GM21576 (cell line): ENCODE results near the gene TNS3.
A peak's percentile ranks its signal among the peaks of the same experiment; 100 is the strongest.

ENCODE experiments used
- ATAC-seq: cut with Tn5 transposase; IDR thresholded peaks from one replicate; pipeline ENCODE4 v1.9.1; 2021; ENCODE audit warnings: mild to moderate bottlenecking, moderate library complexity; ENCODE audit not compliant: unreplicated experiment

Gene TNS3

GRCh38 chr7:47583739-47584535, 2.0 kb upstream of the TNS3 start:
- no peak for ATAC-seq

DNA sequence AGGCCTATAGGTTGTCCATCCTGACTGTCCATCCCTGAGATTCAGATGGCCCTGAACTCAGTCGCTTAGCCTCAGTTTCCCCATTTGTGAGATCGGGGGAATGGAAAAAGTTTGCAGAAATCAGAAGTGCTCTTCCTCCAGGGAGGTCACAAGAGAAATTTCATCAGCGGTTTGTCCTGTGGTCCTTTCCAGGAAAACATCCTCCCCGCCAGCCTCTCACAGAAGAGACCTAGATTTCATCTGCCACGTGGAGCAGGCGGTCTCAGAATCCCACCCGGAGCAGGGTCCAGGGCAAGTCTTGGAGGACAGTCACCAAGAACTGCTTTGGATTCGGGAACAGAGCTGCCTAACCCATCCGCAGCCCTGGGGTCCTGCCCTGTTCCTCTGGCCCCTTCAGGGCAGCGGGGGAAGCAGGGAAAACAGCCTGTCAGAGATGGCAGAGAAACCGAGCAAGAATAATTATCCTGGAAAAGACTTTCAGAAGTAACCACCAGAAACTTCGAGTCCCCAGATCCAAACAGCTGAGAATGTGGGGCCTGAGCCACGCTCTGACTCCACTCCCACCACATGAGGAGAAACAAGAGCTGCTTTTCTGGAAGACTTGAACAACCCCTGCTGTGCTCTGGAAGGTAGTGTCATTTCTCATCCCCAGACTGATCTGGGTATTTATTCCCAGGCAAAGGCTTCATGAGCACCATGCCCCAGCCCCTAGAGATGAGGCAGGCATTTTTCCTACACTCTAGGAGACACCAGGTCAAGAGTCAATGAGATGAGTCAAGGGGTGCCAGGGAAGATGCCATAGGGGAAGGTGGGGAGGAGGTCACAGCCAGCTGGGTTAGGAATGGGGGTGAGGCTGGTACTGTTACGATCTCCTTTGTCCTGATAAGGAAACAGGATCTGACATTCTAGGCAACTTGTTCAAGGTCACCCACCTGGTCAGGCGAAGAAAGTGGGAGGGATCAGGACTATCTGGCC, 1.1 kb upstream of the TNS3 start:
- no peak for ATAC-seq

DNA sequence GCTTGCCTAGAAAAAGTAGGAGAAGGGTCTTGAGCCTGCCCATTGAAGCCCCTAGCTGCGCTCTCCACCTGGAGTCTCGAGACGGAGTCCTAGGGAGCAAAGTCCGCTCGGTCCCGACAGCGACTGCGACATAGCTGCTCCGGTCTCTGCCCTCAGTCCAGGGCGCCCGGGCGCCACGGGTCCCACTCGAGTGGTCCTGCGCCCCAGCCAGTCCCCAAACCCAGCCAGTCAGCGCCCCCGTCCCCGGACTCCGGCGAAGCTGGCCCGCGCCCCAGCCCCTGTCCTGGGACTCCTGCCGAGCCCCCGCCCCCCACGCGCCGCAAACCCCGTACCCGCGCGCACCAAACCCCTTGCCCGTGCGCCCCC, 490 bp downstream of the TNS3 start:
- no peak for ATAC-seq

GRCh38 chr7:47580811-47581331, 1.0 kb downstream of the TNS3 start:
- ATAC-seq: no peak

DNA sequence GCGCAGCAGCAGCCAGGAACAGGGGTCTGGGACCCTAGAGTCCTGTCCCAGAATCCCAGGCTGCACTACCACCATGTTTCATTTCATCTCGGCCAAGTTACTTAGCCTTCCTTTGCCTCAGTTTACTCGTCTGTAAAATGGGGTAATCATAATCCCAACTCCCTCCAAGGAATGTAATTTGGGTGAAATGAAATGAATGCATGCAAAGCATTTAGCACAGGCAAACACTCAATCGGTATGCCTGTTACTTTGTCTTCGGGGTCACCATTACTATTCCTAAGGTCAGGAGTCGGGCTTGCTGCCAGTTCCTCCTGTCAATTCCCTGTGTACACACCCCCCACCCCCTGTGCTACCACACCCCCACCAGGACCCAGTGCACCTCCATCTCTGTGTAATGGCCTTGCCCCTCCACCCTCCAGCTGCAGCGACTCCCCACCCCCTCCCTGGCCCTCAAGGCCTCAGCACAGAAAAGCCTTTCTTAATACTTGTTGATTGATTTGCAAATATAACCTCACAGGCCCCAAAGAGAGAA, 1.7 kb downstream of the TNS3 start:
- no peak for ATAC-seq

DNA sequence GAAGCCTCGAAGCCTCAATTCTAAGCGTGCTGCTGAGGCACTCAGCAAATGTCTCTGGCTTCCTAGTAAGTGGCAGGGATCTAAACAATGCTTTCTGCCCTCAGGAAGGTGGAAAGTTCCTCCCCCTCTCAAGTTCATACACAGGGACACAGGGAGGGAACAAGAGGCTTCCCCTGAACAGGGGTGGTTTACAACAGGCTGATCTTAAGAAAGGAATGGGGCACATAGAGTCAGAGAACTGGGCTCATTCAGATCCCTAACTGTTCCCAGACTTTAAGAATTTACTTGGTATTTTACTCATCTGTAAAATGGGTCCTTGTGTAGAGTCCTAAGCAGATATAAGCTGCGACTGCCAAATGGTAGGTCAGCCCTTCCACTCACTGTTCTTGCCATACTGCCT, 2.5 kb downstream of the TNS3 start:
- ATAC-seq: no peak

GRCh38 chr7:47578579-47579270, 3.2 kb downstream of the TNS3 start:
- ATAC-seq: no peak

DNA sequence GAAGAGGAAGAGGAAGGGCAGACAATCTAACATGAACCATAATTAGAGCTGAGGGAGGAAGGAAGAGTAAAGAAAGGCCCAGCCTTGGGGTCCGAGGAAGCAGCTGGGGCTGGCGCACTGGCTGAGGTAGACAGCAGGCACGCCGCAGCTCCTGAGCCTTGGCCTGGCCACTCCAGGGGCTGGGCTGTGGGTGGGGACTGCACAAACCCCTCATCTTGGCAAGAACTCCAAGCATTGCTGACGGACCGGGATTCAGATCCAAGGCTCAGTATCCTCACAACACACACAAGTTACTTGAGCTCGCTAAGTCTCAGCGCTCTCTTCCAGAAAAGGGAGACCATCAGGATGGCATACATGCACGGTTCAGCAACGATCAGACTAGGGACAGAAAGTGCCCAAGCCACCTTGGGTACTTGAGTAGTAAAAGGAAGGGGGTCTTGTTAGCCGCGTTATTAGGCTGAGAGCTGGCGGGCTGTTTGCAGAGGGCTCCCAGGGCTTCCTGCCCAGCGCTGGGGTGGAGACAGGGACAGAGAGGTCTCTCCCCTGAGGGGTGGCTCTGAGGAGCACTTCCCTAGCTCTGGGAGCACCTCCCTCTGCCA, 4.5 kb downstream of the TNS3 start:
- no peak for ATAC-seq

DNA sequence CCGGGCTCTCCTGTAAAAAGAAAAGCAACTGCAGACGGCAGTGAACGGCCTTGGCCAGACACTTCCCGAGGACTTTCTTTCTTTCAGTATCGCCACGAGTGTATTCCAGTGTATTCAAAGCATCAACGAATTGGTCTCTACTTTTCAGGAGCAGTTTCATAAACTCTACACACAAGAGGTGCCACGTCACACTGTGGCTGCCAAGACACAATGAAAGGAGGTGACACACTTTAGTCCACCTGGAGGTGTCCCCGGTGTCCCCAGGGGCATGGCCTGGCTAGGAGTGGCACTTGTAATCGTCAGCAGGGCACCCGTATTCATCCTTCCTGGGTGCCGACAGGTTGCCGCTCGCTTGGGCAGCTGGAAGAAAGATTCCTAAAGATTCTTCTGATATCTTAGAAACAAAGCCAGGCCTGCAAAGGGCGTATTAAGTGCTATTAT, 5.0 kb downstream of the TNS3 start:
- no peak for ATAC-seq

DNA sequence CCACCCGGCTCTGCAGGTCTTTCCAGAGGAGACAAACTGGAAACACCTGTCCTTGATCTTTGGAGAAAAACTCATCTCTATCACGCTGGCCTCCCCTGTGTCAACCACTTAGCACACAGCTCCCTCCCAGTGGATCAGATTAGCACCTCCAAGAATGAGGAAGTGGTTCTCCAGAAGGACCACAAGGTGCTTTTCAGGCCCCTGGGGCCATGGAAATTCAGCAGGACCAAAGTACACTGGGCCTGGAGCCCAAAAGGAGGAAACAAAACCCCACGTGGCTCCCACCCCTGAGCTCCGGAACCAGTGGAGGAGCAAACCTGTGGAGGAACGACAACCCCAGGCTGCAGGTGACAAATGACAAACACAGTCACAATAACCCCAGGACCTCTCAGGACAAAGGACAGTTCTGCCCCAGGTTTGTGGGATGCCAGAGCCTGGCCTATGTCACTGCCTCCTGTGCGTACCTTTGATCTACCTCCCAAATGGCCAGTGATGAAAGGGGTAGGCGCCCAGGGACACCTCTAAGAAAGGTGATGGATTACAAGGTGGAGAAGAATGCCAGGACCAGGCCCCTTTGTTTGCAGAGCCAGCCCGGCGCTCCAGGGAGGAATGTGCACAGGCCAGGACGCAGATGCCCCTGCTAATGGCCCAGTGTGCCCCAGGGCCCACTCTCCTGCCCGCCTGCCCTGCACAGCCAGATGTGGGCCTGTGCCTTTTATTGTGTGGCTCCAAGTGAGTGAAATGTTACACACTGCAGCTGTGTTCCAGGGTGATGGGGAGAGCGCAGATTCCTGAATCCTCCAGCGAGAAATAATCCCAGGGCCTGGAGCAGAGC, 5.7 kb downstream of the TNS3 start:
- ATAC-seq: no peak

DNA sequence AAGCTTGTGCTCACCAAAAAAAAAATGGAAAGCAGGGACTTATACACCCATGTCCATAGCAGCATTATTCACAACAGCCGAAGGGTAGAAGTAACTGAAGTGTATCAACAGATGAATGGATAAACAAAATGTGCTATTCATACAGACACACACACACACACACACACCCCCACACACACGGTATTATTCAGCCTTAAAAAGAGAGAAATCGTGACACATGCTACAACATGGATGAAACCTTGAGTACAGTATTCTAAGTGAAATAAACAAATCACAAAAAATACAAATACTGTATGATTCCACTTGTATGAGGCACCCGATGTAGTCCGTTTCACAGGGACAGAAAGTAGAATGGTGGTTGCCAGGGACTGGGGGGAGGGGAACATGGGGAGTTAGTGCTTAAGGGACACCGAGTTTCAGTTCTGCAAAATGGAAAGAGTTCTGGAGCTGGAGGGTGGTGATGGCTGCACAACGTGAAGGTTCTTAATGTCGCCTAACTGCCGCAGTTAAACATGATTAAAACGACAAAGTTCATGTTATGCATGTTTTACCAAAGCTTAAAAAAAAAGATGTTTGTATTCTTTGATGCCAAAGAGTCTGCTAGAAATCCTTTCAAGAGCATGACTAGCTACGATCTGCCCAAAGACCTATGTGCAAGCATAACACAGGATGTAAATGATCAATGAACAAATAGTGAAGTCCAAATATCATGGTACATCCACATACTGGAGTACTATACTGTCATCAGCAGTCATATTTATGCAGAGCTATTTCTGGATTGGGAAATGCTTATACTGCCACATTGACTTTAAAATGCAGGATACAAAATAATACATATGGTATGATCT, 7.2 kb downstream of the TNS3 start:
- ATAC-seq: peak; percentile 85

DNA sequence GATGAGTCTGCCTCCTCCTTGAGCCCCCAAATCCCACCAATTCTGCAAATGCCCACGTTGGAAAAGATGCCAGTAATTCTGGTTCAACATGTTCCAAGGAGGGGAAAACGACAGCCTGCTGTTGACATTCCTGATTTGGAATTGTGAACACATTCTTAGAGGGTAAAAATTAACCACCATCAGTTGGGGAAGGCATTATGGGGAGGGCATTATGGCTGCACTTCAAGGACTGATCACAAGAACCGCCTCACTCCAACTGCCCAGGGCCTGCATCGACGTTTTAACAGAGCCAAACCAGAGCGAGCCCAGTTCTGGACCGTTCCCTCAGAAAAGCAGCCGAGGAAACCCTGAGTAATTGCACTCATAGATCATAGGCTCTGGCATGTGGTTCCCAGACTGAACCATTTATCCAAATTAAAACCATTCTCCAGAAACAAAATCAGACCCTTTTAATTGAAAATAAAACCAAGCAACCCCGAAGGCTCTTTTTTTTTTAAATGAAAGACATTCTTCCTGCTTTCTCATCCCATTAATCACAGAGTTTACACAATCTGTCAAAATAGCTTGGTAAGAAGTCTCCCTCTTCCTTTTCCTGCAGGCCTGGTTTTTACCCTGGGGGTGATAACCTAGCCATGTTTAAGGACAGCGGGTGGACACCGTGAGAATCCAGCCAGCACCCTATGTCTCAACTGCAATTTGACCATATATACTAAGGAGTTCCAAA, 8.0 kb downstream of the TNS3 start:
- ATAC-seq: no peak

DNA sequence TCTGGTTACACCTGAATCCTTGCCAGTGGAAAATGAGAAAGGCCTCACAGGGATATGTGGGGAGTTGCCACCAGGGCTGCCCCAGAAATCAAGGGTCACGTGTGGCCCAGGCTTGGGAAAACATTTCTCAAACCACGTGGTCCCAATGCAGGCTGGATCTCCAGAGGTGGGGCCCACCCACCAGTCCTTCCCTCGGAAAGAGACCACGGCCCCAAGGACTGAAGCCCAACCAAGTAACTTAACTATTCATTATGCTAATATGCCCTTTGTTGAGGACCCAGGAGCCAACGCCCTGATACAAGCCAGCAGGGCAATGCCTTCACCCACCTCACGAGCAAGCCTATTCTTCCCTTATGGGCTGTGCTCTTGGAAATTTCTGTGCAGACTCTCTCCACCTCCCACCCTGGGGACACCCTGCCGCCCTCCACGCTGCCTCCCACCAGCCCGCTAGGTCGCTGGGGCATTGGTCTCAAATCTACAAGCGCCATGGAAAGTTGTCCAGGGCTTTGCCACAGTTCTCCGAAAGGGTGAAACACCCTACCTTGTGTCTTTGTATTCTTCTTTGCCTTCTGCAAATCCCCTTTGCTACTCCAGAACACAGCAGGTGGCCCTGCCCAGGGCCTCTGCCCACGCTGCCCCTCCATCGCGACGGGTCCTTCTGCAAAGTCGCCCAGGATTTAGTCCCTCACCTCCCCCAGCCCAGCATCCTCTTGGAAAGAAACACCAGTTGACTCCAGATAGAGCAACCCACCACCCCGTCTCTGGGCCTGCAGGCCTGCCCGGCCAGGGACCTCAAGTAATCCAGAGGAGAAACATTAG, 8.8 kb downstream of the TNS3 start:
- ATAC-seq: no peak

DNA sequence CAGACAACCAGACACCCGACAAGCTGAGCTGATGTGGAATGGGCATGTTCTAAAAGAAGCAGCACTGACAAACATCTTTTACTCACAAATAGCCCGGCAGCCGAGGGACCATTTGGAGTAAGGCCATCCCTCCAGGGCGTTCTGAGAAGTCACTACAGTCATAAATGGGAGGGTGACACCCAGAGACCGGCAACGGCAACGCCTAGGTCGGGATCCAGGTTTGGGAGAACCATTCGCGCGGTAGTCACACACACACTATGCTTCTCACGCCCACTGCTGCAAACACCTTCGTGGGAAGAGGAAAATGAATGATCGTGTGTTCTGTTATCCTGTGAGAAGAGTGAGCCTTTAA, 9.8 kb downstream of the TNS3 start:
- no peak for ATAC-seq

GRCh38 chr7:47571331-47572093, 10.4 kb downstream of the TNS3 start:
- ATAC-seq: no peak

GRCh38 chr7:47570649-47571050, 11.3 kb downstream of the TNS3 start:
- no peak for ATAC-seq

DNA sequence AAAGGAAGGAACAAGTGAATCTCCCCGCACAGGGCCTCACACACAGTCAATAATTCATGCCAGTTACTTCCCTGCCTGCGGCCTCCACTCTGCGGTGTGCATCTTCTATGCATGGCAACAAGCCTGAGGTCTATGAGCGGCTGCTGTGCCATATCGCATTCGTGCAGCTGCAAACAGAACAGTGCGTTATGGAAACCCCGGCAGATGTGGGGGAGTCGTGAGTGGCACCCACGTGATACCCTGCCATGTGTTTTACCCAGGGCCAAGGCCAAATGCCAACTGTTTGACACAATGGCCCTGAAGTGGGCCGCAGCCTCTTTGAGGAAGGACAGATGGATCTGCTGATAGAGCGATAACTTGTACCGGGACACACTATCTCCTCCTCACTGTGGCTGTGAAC, 13.4 kb downstream of the TNS3 start:
- no peak for ATAC-seq
